ENCODE data around the gene YAP1.

Gene YAP1

GRCh38 chr11:102208835-102209234, 98.6 kb downstream of the YAP1 start:
- Histone ChIP-seq H3K9me3 (ENCODE audit: control insufficient read depth, insufficient read depth, low read length) (no peaks in the 10 kb centered on the region), H3K9me2 (replicated peaks; ENCODE audit: control insufficient read depth, low read length) (no peaks in the 10 kb centered on the region), H3K27ac (ENCODE audit: low read depth, low read length) (no peak overlapping the region), H4K20me1 (ENCODE audit: control insufficient read depth, insufficient read depth, low read depth, low read length) (no peaks in the 10 kb centered on the region), H3K79me2 (ENCODE audit: control insufficient read depth, low read length) (no peaks in the 10 kb centered on the region), H3K4me1 (ENCODE audit: control insufficient read depth, low read length) (no peaks in the 10 kb centered on the region), H3K36me3 (ENCODE audit: control insufficient read depth, low read length) (no peaks in the 10 kb centered on the region), H3K4me3 (ENCODE audit: low read length) (no peak overlapping the region), H3F3A (ENCODE audit: control insufficient read depth, insufficient read depth) (no peaks in the 10 kb centered on the region), H3K4me2 (ENCODE audit: low read length) (no peak overlapping the region), H3K27me3 (ENCODE audit: control insufficient read depth, low read length) (peaks cover 10% of the 10 kb centered on the region)
- no peak for TF ChIP-seq EZH2phosphoT487 (IDR thresholded peaks at IDR 0.05; ENCODE audit: borderline replicate concordance, low read length)
- TF ChIP-seq CTCF (IDR thresholded peaks at IDR 0.05; ENCODE audit: low read depth, low read length, poor library complexity, severe bottlenecking) = no peak

- H3K36me3 ChIP-seq (ENCODE audit: control insufficient read depth, low read length) = no peaks in the 10 kb centered on the region
- no peak overlapping the region for H3K27ac ChIP-seq (ENCODE audit: low read depth, low read length)
- no peaks in the 10 kb centered on the region for H4K20me1 ChIP-seq (ENCODE audit: control insufficient read depth, insufficient read depth, low read depth, low read length)
- H3K9me2 ChIP-seq (replicated peaks; ENCODE audit: control insufficient read depth, low read length) = no peaks in the 10 kb centered on the region
- no peaks in the 10 kb centered on the region for H3K79me2 ChIP-seq (ENCODE audit: control insufficient read depth, low read length)
- H3K4me3 ChIP-seq (ENCODE audit: low read length) = no peak overlapping the region
- no peaks in the 10 kb centered on the region for H3F3A ChIP-seq (ENCODE audit: control insufficient read depth, insufficient read depth)
- no peaks in the 10 kb centered on the region for H3K9me3 ChIP-seq (ENCODE audit: control insufficient read depth, insufficient read depth, low read length)
- TF ChIP-seq EZH2phosphoT487 (IDR thresholded peaks at IDR 0.05; ENCODE audit: borderline replicate concordance, low read length) (no peak), CTCF (IDR thresholded peaks at IDR 0.05; ENCODE audit: low read depth, low read length, poor library complexity, severe bottlenecking) (no peak)
- no peak overlapping the region for H3K4me2 ChIP-seq (ENCODE audit: low read length)
- H3K4me1 ChIP-seq (ENCODE audit: control insufficient read depth, low read length) = no peaks in the 10 kb centered on the region
- H3K27me3 ChIP-seq (ENCODE audit: control insufficient read depth, low read length) = 0 out of 2 replicates have a peak, but pooled peaks cover 2% of the 10 kb centered on the region
Observed at GRCh38 chr11:102214623-102215022, 104.4 kb downstream of the YAP1 start.

GRCh38 chr11:102216433-102217075, 106.3 kb downstream of the YAP1 start:
- H3K79me2 ChIP-seq (ENCODE audit: control insufficient read depth, low read length) = no peaks in the 10 kb centered on the region
- H3K9me2 ChIP-seq (replicated peaks; ENCODE audit: control insufficient read depth, low read length) = no peaks in the 10 kb centered on the region
- H3K36me3 ChIP-seq (ENCODE audit: control insufficient read depth, low read length) = no peaks in the 10 kb centered on the region
- H3K4me3 ChIP-seq (ENCODE audit: low read length) = no peak overlapping the region
- no peaks in the 10 kb centered on the region for H3K4me1 ChIP-seq (ENCODE audit: control insufficient read depth, low read length)
- H3K27me3 ChIP-seq (ENCODE audit: control insufficient read depth, low read length) = 0 out of 2 replicates have a peak, but pooled peaks cover 2% of the 10 kb centered on the region
- no peak overlapping the region for H3K4me2 ChIP-seq (ENCODE audit: low read length)
- H3K27ac ChIP-seq (ENCODE audit: low read depth, low read length) = no peak overlapping the region
- no peaks in the 10 kb centered on the region for H4K20me1 ChIP-seq (ENCODE audit: control insufficient read depth, insufficient read depth, low read depth, low read length)
- no peaks in the 10 kb centered on the region for H3F3A ChIP-seq (ENCODE audit: control insufficient read depth, insufficient read depth)
- TF ChIP-seq CTCF (IDR thresholded peaks at IDR 0.05; ENCODE audit: low read depth, low read length, poor library complexity, severe bottlenecking) (no peak), EZH2phosphoT487 (IDR thresholded peaks at IDR 0.05; ENCODE audit: borderline replicate concordance, low read length) (no peak)
- no peaks in the 10 kb centered on the region for H3K9me3 ChIP-seq (ENCODE audit: control insufficient read depth, insufficient read depth, low read length)
